Loucy (cell line): ENCODE results near the gene ATG10.

Experiments
- CTCF ChIP-seq: fragments of 200-600 bp; sonication (generic); conservative IDR thresholded peaks from 2 replicates; pipeline ENCODE4 v1.5.1; 2014; ENCODE audit warnings: mild to moderate bottlenecking, antibody characterized with exemption, low read length
- EZH2phosphoT487 ChIP-seq: fragments of 200-600 bp; IDR thresholded peaks from 2 replicates; pipeline ENCODE4 v1.6.1; 2018; ENCODE audit warnings: antibody characterized with exemption, mild to moderate bottlenecking, moderate library complexity, borderline replicate concordance

- TF ChIP-seq CTCF, result no peak
- no peak for TF ChIP-seq EZH2phosphoT487
These were observed 323.3 kb downstream of the ATG10 start for GRCh38 chr5:82295144-82295543.
